GM23338 (cell line): ENCODE measurements around the gene COX17. TPM values are rescaled to one million over a fixed set of nuclear protein-coding genes. Genes with fewer than 3 reads are reported as not detected.
A peak's percentile ranks its signal among the peaks of the same experiment; 100 is the strongest.

Experiments
- ATAC-seq: fragments of 200-7000 bp; cut with Tn5 transposase; 3 replicates; pipeline ENCODE4 v1.9.1; 2020
- DNase-seq: peaks from one replicate; pipeline ENCODE4 v3.0.0-alpha.2; 2015; ENCODE audit warnings: low spot score
- H2AFZ ChIP-seq: fragments of 200-600 bp; sonication (generic); 2 replicates; pipeline ENCODE4 v1.8.0; 2016; ENCODE audit warnings: antibody characterized with exemption, mild to moderate bottlenecking, moderate library complexity
- H3F3A ChIP-seq: fragments of 200-600 bp; sonication (generic); replicated peaks from 2 replicates; pipeline ENCODE4 v1.8.0; 2017; ENCODE audit warnings: antibody characterized with exemption, mixed run types, low read depth
- H3K27ac ChIP-seq: fragments of 200-600 bp; sonication (generic); 2 replicates; pipeline ENCODE4 v1.6.1; 2016; ENCODE audit warnings: low read depth
- H3K27me3 ChIP-seq: fragments of 200-600 bp; sonication (generic); 2 replicates; pipeline ENCODE4 v1.8.0; 2016; ENCODE audit warnings: mild to moderate bottlenecking, mixed run types, moderate library complexity; ENCODE audit not compliant: insufficient read depth
- H3K36me3 ChIP-seq: fragments of 200-600 bp; sonication (generic); 2 replicates; pipeline ENCODE4 v1.8.0; 2016; ENCODE audit warnings: mild to moderate bottlenecking; ENCODE audit not compliant: insufficient read depth
- H3K4me1 ChIP-seq: fragments of 200-600 bp; sonication (generic); 2 replicates; pipeline ENCODE4 v1.8.0; 2016; ENCODE audit warnings: mild to moderate bottlenecking, moderate library complexity; ENCODE audit not compliant: insufficient read depth
- H3K4me2 ChIP-seq: fragments of 200-600 bp; sonication (generic); 2 replicates; pipeline ENCODE4 v1.7.1; 2017; ENCODE audit warnings: mixed run types
- H3K4me3 ChIP-seq: fragments of 200-600 bp; sonication (generic); 2 replicates; pipeline ENCODE4 v1.6.1; 2016; ENCODE audit warnings: mixed run types
- H3K79me2 ChIP-seq: fragments of 200-600 bp; sonication (generic); replicated peaks from 2 replicates; pipeline ENCODE4 v1.8.0; 2017; ENCODE audit warnings: mild to moderate bottlenecking; ENCODE audit not compliant: insufficient read depth
- H3K9me2 ChIP-seq: fragments of 200-600 bp; sonication (generic); 2 replicates; pipeline ENCODE4 v1.8.0; 2017; ENCODE audit not compliant: insufficient read depth
- H4K20me1 ChIP-seq: fragments of 200-600 bp; sonication (generic); replicated peaks from 2 replicates; pipeline ENCODE4 v1.8.0; 2017; ENCODE audit warnings: mild to moderate bottlenecking; ENCODE audit not compliant: insufficient read depth
- H3K27ac Mint-ChIP-seq: 2 replicates; pipeline ENCODE4 v1.8.0; 2020; ENCODE audit warnings: inconsistent platforms, mild to moderate bottlenecking, moderate library complexity, mixed read lengths
- H3K27me3 Mint-ChIP-seq: 3 replicates; pipeline ENCODE4 v1.8.0; 2022; ENCODE audit warnings: low read depth, mild to moderate bottlenecking, moderate library complexity, mixed read lengths, inconsistent platforms; ENCODE audit not compliant: insufficient read depth, poor library complexity
- H3K36me3 Mint-ChIP-seq: 3 replicates; pipeline ENCODE4 v1.8.0; 2021; ENCODE audit warnings: low read depth, mild to moderate bottlenecking, inconsistent platforms, moderate library complexity, mixed read lengths
- H3K4me1 Mint-ChIP-seq: 3 replicates; pipeline ENCODE4 v1.8.0; 2020; ENCODE audit warnings: mild to moderate bottlenecking, inconsistent platforms, mixed read lengths
- H3K4me3 Mint-ChIP-seq: 3 replicates; pipeline ENCODE4 v1.8.0; 2021; ENCODE audit warnings: moderate library complexity, mild to moderate bottlenecking, inconsistent platforms, mixed read lengths
- H3K9me3 Mint-ChIP-seq: 3 replicates; pipeline ENCODE4 v1.8.0; 2020; ENCODE audit warnings: moderate library complexity, mild to moderate bottlenecking, inconsistent platforms, mixed read lengths
- CREB1 ChIP-seq: fragments of 250-450 bp; sonication (Bioruptor Pico); IDR thresholded peaks from 2 replicates; pipeline ENCODE4 v1.5.0; 2020; ENCODE audit warnings: low read depth, mild to moderate bottlenecking, moderate library complexity
- EZH2 ChIP-seq: fragments of 200-600 bp; sonication (generic); IDR thresholded peaks from one replicate; pipeline ENCODE4 v1.8.0; 2017; ENCODE audit warnings: antibody characterized with exemption, mild to moderate bottlenecking, low read depth; ENCODE audit not compliant: unreplicated experiment
- JUNB ChIP-seq: IDR thresholded peaks from one replicate; pipeline ENCODE4 v1.6.1; 2016; ENCODE audit warnings: antibody characterized with exemption; ENCODE audit not compliant: unreplicated experiment
- POLR2AphosphoS5 ChIP-seq: IDR thresholded peaks from 2 replicates; pipeline ENCODE4 v1.6.1; 2016; ENCODE audit warnings: antibody characterized with exemption, low read depth
- STAT1 ChIP-seq: IDR thresholded peaks from one replicate; pipeline ENCODE4 v1.6.1; 2016; ENCODE audit warnings: antibody characterized with exemption; ENCODE audit not compliant: unreplicated experiment
- ZNF114 ChIP-seq: fragments of 250-450 bp; sonication (Bioruptor Pico); IDR thresholded peaks from 2 replicates; pipeline ENCODE4 v1.5.0; 2020; ENCODE audit warnings: mild to moderate bottlenecking, moderate library complexity
- ZNF462 ChIP-seq: fragments of 250-450 bp; sonication (Bioruptor Pico); IDR thresholded peaks from 2 replicates; pipeline ENCODE4 v1.5.0; 2020; ENCODE audit warnings: mild to moderate bottlenecking, moderate library complexity
- polyA plus RNA-seq: library from polyadenylated mRNA; unstranded; fragments of >200 nt; fragmentation: Nextera tagmentation; extraction: Ambion mirVana; gene quantifications from 2 replicates; pipeline ENCODE4 v1.2.1, GENCODE V29; 2016
- total RNA-seq: library from RNA; depleted of rRNA; stranded (reverse); fragments of >200 nt; shearing (Covaris generic); gene quantifications from 2 replicates; pipeline ENCODE4 v1.2.3, GENCODE V29; 2014

COX17 gene
- total and polyA plus RNA-seq, 2 experiments from 2014 or later, result 24.0 to 324 TPM

GRCh38 chr3:119703820-119704531 lies 26.8 kb upstream of the COX17 start (continued):
- TF ChIP-seq ZNF462 (CRISPR knock-in tag) (no peak), JUNB (no peak)

GRCh38 chr3:119702530-119703527 lies 25.6 kb upstream of the COX17 start, which contains the start of gene CFAP91:
Gene CFAP91 (plus strand): TSS chr3:119703022. CDS start chr3:119703099, 77 bp downstream.
- Histone ChIP-seq H4K20me1 (no peaks in the 10 kb centered on the region; the same call in 1 of the 2 replicates), H3K4me3 (peak within 1 kb of the TSS; percentile 86), H3F3A (no peaks in the 10 kb centered on the region), H3K4me1 (peaks cover 12% of the 10 kb centered on the region), H3K27me3 (peaks cover 15% of the 10 kb centered on the region), H3K27ac (no peak within 1 kb of the TSS), H3K4me2 (peak within 1 kb of the TSS; percentile 94), H3K79me2 (no peaks in the 10 kb centered on the region), H3K9me2 (no peaks in the 10 kb centered on the region), H2AFZ (peak within 1 kb of the TSS; percentile 99), H3K36me3 (no peaks in the 10 kb centered on the region)
- DNase-seq (peak; percentile 99), ATAC-seq (peak; percentile 97)
- Mint-ChIP-seq H3K4me1 (peaks cover 14% of the 10 kb centered on the region), H3K27me3 (peaks cover 8% of the 10 kb centered on the region), H3K36me3 (no peaks in the 10 kb centered on the region; the same call in 2 of the 3 replicates), H3K9me3 (peaks cover 4% of the 10 kb centered on the region; the same call in 2 of the 3 replicates), H3K27ac (peak within 1 kb of the TSS; percentile 46; the same call in 1 of the 2 replicates), H3K4me3 (peak within 1 kb of the TSS; percentile 80)
- TF ChIP-seq EZH2 (no peak), JUNB (no peak), POLR2AphosphoS5 (peak; percentile 35; the same call in 1 of the 2 replicates), CREB1 (0 out of 2 replicates have a peak, but pooled peaks have one; percentile 34), STAT1 (no peak), ZNF114 (CRISPR knock-in tag) (no peak)
